ENCODE data around the gene TIMELESS.

DNA sequence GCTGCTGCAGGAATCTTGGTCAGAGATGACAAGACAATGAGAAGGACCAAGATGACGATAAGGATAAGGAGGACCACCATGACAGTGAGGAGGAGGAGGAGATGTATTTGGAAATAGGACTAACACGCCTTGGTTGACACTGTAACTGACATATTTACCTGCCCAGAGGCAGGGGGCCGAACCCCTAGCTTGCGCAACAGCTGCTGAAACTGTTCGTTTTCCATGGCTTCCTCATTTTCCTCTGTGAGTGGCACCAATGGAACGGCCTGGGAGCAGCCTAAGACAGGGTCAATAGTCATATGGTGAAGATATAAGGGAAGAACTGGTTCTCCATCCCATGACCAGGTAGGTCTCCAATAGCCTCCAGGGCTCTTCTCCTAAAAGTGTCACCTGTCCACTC is 28.8 kb downstream of the TIMELESS start:
- no peak for TF ChIP-seq POLR2A (IDR thresholded peaks at IDR 0.05)
- TF ChIP-seq, protein P1, sequence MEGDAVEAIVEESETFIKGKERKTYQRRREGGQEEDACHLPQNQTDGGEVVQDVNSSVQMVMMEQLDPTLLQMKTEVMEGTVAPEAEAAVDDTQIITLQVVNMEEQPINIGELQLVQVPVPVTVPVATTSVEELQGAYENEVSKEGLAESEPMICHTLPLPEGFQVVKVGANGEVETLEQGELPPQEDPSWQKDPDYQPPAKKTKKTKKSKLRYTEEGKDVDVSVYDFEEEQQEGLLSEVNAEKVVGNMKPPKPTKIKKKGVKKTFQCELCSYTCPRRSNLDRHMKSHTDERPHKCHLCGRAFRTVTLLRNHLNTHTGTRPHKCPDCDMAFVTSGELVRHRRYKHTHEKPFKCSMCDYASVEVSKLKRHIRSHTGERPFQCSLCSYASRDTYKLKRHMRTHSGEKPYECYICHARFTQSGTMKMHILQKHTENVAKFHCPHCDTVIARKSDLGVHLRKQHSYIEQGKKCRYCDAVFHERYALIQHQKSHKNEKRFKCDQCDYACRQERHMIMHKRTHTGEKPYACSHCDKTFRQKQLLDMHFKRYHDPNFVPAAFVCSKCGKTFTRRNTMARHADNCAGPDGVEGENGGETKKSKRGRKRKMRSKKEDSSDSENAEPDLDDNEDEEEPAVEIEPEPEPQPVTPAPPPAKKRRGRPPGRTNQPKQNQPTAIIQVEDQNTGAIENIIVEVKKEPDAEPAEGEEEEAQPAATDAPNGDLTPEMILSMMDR (IDR thresholded peaks at IDR 0.05 in 4 of 5, conservative IDR thresholded peaks at IDR 0.05 in 1 of 5) = no peak

Data from gastrocnemius medialis (tissue), 4 donors.